ENCODE results near the gene SLC9A3. TPM values are rescaled to one million over a fixed set of nuclear protein-coding genes. Genes with fewer than 3 reads are reported as not detected.

The SLC9A3 gene
- total RNA-seq, 1 donor from 2014 or later, result 9.9 TPM

GRCh38 chr5:482021-482420 is 42.2 kb downstream of the SLC9A3 start:
- H3K27ac ChIP-seq, result no peak overlapping the region
- intact Hi-C loops (cut with DNase I), result no loop called here

DNA sequence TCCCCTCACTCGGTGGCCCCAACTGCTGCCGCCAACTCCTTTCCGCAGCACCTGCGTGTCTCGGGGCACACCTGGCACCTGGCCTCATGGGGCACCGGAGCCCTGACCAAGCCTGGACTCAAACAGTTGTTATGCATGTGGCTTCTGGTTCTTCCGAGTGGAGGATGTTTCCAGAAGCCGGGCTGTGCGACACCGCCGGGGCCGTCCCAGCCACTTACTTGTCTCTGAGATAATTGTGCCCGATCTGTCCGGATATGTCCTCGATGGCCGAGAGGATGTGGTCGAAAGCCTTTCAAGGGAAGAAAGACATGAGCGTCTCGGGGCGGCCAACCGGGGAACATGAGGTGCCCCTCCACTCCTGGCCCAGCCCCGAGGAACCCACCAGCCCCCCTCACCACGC is 42.9 kb downstream of the SLC9A3 start:
- DNase-seq (ENCODE audit: low spot score in 2 of 2), result no peak
- H3K36me3 ChIP-seq, result no peaks in the 10 kb centered on the region
- intact Hi-C loops (cut with DNase I), result no loop called here
- H3K27me3 ChIP-seq, result peaks cover 11% of the 10 kb centered on the region
- no peak overlapping the region for H3K27ac ChIP-seq
- no peaks in the 10 kb centered on the region for H3K9me3 ChIP-seq
- H3K4me3 ChIP-seq, result no peak overlapping the region
- H3K4me1 ChIP-seq, result no peaks in the 10 kb centered on the region
- no peak for TF ChIP-seq CTCF (IDR thresholded peaks at IDR 0.05)

More at GRCh38 chr5:482021-482420, 42.2 kb downstream of the SLC9A3 start:
- DNase-seq (ENCODE audit: low spot score in 2 of 2), result no peak
- H3K27me3 ChIP-seq, result peaks cover 11% of the 10 kb centered on the region
- no peak for TF ChIP-seq CTCF (IDR thresholded peaks at IDR 0.05)
- H3K36me3 ChIP-seq, result no peaks in the 10 kb centered on the region
- H3K9me3 ChIP-seq, result no peaks in the 10 kb centered on the region
- no peak overlapping the region for H3K4me3 ChIP-seq
- no peaks in the 10 kb centered on the region for H3K4me1 ChIP-seq

- H3K36me3 ChIP-seq, result no peaks in the 10 kb centered on the region
- H3K4me3 ChIP-seq, result no peak overlapping the region
- no peaks in the 10 kb centered on the region for H3K9me3 ChIP-seq
- intact Hi-C loops (cut with DNase I), result loop anchor here (10.0 kb wide), 1 partner anchor 1325 kb away; the partner anchor contains the start of gene NDUFS6
- H3K4me1 ChIP-seq, result peaks cover 3 to 7% of the 10 kb centered on the region in 2 donors
- no peak for DNase-seq (ENCODE audit: low spot score in 2 of 2)
- peaks cover 11% of the 10 kb centered on the region for H3K27me3 ChIP-seq
- H3K27ac ChIP-seq, result no peak overlapping the region
- TF ChIP-seq CTCF (IDR thresholded peaks at IDR 0.05), result no peak
Observed at GRCh38 chr5:479566-480319, 44.5 kb downstream of the SLC9A3 start.

DNA sequence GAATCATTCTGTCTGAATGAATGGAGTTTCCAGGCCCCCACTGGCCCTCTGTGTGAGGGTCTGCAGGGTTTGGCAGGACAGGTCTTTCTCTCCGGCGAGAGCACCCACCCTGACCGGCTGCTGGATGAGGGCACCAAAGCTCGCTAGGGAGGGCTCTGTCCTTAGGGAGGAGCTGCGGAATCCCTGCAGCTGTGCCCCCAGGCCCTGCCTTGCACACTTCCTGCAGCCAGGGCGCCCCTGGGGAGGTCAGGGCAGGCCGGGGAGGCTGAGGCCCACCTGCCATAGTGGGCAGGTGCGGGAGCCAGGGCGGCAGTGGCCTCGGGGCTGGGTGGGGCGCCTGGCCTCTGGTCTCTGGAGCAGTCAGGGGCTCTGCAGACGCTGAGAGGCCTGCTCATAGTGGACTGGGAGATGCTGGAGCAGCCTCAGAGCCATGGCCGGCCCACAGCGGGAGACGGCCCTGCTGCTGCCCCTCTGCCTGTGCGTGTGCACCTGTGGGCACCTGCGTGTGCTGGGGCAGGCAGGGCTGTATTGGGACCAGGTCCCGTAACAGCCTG is 45.2 kb downstream of the SLC9A3 start:
- no peak overlapping the region for H3K4me3 ChIP-seq
- TF ChIP-seq CTCF (IDR thresholded peaks at IDR 0.05), result no peak
- DNase-seq (ENCODE audit: low spot score in 2 of 2), result no peak
- H3K4me1 ChIP-seq, result peaks cover 4 to 8% of the 10 kb centered on the region in 2 donors
- H3K27ac ChIP-seq, result no peak overlapping the region
- intact Hi-C loops (cut with DNase I), result loop anchor here (10.0 kb wide), 1 partner anchor 1326 kb away; the partner anchor contains the start of gene NDUFS6
- peaks cover 11% of the 10 kb centered on the region for H3K27me3 ChIP-seq
- H3K36me3 ChIP-seq, result no peaks in the 10 kb centered on the region
- H3K9me3 ChIP-seq, result no peaks in the 10 kb centered on the region

DNA sequence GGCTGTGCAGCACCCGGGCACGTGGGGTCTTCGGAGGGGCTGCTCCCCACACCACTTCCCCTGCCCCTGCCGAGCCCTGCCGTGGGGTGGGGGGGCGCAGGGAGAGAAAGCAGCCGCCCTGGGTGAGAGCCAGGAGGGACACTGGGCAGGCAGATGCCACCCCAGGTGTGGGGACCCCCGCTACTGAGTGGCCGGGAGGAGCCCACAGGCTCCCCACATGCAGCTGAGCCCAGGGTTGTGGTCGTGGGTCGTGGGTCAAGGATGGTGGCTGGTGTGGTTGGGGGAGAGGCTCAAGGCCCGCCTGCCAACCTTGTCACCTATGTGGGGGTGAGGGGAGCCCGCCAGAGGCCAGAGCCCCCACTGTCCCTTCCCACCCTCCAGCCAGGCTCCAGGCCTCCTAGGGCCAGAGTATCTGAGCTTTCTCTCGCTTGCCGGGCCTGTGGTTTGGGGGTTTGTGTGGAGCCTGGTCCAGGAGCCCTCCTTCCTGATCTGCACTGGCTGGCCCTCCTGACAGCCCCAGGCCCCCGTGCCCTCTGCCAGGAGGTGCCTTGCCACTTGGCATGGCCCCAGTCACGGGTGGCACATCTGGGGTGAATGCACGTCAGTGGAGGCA is 45.8 kb downstream of the SLC9A3 start:
- no peaks in the 10 kb centered on the region for H3K36me3 ChIP-seq
- intact Hi-C loops (cut with DNase I), result loop anchor here (10.0 kb wide), 1 partner anchor 1326 kb away; the partner anchor contains the start of gene NDUFS6
- H3K9me3 ChIP-seq, result no peaks in the 10 kb centered on the region
- TF ChIP-seq CTCF (IDR thresholded peaks at IDR 0.05), result no peak
- peaks cover 11% of the 10 kb centered on the region for H3K27me3 ChIP-seq
- no peak for DNase-seq (ENCODE audit: low spot score in 2 of 2)
- no peak overlapping the region for H3K4me3 ChIP-seq
- H3K4me1 ChIP-seq, result peaks cover 4 to 8% of the 10 kb centered on the region in 2 donors
- H3K27ac ChIP-seq, result no peak overlapping the region
